NCI-H524 treated with DMSO at 0.1 percent for 48 hours (cell line): Measurements from ENCODE around the gene MBP.

Experiments used
- DNase-seq: peaks from one replicate; lab custom pipeline; 2025; lab: John Stamatoyannopoulos, UW

Gene MBP

GRCh38 chr18:76941284-76941683, 191.3 kb downstream of the MBP start:
- no peak for DNase-seq

GRCh38 chr18:76938619-76939018, 194.0 kb downstream of the MBP start:
- no peak for DNase-seq

GRCh38 chr18:76937597-76937996, 195.0 kb downstream of the MBP start:
- no peak for DNase-seq

- DNase-seq, result no peak
These were observed 195.7 kb downstream of the MBP start for GRCh38 chr18:76936877-76937276.

- no peak for DNase-seq
These were observed 196.8 kb downstream of the MBP start for GRCh38 chr18:76935722-76936337.

GRCh38 chr18:76932026-76932819, 200.4 kb downstream of the MBP start:
- no peak for DNase-seq

- DNase-seq, result no peak
These were observed 201.4 kb downstream of the MBP start for GRCh38 chr18:76931171-76931570.
